HK-2 (cell line): ENCODE data around the gene RWDD2A.
"Not testable (repeated sequence)": the region's sequence is repeated elsewhere in the genome, so short reads cannot be mapped to it uniquely, and the experiment has no call there.

ENCODE experiments used
- DNase-seq: peaks from one replicate; pipeline ENCODE4 v3.0.0-alpha.2; 2018; ENCODE audit not compliant: unreplicated experiment

RWDD2A gene

GRCh38 chr6:83192871-83193746 lies at the start of gene RWDD2A, which contains the start of gene PGM3:
Gene RWDD2A (plus strand): TSS chr6:83193357. CDS start chr6:83194452, 1,095 bp downstream.
Gene PGM3 (minus strand): TSS chr6:83193265. CDS start chr6:83191012, 2,253 bp downstream.
- peak; percentile 88 for DNase-seq

GRCh38 chr6:83151114-83151513 lies 42.0 kb upstream of the RWDD2A start:
- DNase-seq: no peak

GRCh38 chr6:83152913-83153312 lies 40.2 kb upstream of the RWDD2A start:
- DNase-seq: no peak

- no peak for DNase-seq
Measured at GRCh38 chr6:83153883-83154521, 39.2 kb upstream of the RWDD2A start.

- no peak for DNase-seq
Measured at GRCh38 chr6:83155794-83156193, 37.4 kb upstream of the RWDD2A start.

- no peak for DNase-seq
Measured at GRCh38 chr6:83160167-83160566, 33.0 kb upstream of the RWDD2A start.

- DNase-seq: no peak
Measured at GRCh38 chr6:83167726-83168278, 25.4 kb upstream of the RWDD2A start.

- no peak for DNase-seq
Measured at GRCh38 chr6:83168556-83168955, 24.6 kb upstream of the RWDD2A start.

- DNase-seq: no peak
Measured at GRCh38 chr6:83169106-83169505, 24.1 kb upstream of the RWDD2A start.

GRCh38 chr6:83169511-83169910 lies 23.6 kb upstream of the RWDD2A start:
- no peak for DNase-seq

GRCh38 chr6:83176246-83176645 lies 16.9 kb upstream of the RWDD2A start:
- DNase-seq: no peak

- no peak for DNase-seq
Measured at GRCh38 chr6:83180426-83180950, 12.7 kb upstream of the RWDD2A start.

- no peak for DNase-seq
Measured at GRCh38 chr6:83182114-83182513, 11.0 kb upstream of the RWDD2A start.

- peak; percentile 64 for DNase-seq
Measured at GRCh38 chr6:83183082-83183828, 9.9 kb upstream of the RWDD2A start.

- DNase-seq: no peak
Measured at GRCh38 chr6:83185096-83185495, 8.1 kb upstream of the RWDD2A start.

GRCh38 chr6:83188501-83188900 lies 4.7 kb upstream of the RWDD2A start:
- DNase-seq: no peak

- no peak for DNase-seq
Measured at GRCh38 chr6:83190626-83191025, 2.5 kb upstream of the RWDD2A start.

GRCh38 chr6:83191974-83192373 lies 1.2 kb upstream of the RWDD2A start:
- DNase-seq: not testable (repeated sequence)

- DNase-seq: no peak
Measured at GRCh38 chr6:83192456-83192855, 701 bp upstream of the RWDD2A start.

GRCh38 chr6:83193747-83194566 lies 800 bp downstream of the RWDD2A start:
- peak; percentile 56 for DNase-seq
